GM19239 (cell line): ENCODE results near the gene NT5C1B.

Experiments
- DNase-seq: peaks from one replicate; pipeline ENCODE4 v3.0.0; 2011; ENCODE audit warnings: low spot score; ENCODE audit not compliant: insufficient read length
- FAIRE-seq: peaks from 2 replicates; lab custom pipeline; 2011; peaks lifted over from hg19 to GRCh38; lab: Jason Lieb, UNC

NT5C1B gene

DNA sequence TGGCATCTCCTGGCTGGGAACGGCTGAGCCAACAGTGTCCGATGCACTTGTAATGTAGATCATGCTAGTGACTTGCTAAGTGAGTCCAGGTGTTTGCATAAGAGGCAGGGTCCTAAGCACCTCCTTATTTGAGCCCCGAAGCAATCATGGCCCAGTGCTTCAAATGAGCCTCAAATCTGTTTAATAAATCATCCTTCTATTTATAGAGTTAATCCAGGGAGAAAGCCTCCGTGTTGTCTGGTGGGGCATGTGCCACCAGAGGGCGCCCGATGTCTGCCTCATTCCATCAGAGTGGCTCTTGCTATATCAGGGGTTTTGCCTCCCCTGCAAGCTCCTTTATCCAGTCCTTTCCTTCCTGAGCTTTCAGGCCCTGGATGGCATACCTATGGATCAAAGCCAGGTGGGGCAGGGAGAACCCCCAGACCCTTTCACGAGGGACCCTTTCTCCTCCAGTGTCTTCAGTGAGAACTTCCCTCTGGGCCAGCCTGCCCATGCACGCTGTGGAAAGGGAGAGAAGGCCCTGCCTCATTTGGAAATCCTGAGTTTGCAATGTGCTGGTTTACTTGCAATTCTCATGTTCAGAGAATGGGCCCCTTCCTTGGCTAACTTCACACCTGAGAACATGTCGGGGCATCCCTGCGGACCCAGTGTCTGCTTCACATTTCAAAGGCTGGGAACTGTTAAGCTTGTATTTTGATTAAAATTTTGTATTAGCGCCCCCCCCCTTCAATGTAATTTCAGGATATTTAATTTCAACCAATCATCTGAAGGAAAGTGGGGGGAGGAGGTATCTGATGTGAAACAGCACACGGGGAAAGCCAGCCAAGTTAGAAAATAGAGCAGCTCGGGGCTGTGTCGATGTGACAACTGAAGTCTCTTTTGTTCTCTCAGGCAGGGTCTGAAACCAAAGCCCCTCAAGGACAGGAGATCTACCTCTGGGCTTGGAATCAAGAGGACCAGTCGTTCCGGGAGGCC lies 68.6 kb downstream of the NT5C1B start:
- DNase-seq, result peak; percentile 19
- peak; percentile 84 for FAIRE-seq

- no peak for DNase-seq
- no peak for FAIRE-seq
Observed at GRCh38 chr2:18519914-18520450, 69.4 kb downstream of the NT5C1B start.

DNA sequence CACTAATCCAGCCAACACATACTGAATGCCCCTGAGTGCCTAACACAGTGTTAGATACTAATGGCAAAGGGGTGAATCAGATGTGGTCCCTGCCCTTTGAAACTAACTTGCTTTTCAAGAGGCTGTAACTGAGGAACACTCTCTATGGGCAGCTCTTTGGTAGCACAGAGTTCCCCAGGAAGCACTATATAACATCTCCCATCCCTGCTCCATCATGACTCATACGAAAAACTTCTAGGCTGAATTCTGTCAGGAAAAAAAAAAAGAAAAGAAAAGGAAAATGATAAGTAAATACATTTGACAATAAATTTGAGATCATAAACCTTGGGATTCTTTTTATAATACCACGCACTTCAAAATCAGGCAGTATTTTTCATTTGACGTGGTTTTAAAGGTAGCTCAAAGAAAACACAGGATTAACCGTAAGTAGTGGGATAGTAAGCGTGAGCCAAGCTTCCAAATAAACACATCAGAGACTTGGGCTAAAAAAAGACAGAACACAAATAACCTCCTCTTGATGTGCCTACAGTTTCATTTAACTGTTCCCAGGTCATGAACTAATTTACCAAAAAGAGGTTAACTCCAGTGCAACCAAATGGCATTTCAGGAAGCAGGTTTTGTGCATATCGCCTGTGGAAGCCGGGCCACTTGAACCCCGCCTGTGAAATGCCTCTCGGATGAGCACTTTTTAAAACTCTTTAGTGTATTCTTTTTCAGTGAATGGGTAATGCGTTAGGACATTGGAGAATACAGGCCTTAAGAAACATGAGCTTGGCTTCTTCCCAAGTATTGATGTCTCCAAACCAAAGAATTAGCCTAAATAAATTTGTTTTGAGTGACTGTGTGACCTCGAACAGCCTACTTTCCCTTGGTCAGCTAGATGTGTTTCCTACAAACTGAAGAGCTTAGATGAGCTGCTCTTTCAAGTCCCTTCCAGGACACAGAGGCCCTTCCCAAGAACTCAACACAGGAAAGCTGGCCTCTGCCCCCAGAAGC lies 71.0 kb downstream of the NT5C1B start:
- FAIRE-seq (no peak), DNase-seq (no peak)

DNA sequence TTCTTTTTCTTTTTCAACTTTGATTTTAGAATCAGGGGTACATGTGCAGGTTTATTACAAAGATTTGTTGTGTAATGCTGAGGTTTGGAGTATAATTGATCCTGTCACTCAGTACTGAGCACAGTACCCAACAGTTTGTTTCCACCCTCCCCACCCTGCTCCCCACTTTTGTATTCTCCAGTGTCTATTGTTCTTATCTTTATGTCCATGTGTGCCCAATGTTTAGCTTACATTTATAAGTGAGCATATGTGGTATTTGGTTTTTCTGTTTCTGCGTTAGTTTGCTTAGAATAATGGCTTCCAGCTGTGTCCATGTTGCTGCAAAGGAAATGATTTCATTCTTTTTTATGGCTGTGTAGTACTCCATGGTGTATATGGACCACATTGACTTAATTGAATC lies 72.0 kb downstream of the NT5C1B start:
- no peak for DNase-seq
- FAIRE-seq, result no peak

DNA sequence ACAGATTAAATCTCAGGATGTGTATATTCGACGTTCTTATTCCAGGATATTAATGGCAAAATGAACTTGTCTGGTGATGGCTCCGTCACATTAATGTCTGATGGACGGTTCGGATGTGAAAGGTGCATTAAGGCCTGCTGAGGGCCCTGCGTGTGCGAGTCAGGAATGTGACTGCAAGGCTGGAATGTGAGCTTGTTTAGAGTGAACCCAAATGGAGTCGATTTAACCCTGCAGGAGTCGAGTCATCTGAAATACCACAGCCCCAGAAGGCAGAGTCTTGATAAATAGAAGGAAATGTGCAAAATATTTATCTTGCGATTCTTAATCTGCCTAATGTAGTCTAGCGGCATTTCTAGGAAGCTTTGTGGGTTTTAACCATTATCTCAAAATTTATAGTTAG lies 73.3 kb downstream of the NT5C1B start:
- DNase-seq (no peak), FAIRE-seq (no peak)

DNA sequence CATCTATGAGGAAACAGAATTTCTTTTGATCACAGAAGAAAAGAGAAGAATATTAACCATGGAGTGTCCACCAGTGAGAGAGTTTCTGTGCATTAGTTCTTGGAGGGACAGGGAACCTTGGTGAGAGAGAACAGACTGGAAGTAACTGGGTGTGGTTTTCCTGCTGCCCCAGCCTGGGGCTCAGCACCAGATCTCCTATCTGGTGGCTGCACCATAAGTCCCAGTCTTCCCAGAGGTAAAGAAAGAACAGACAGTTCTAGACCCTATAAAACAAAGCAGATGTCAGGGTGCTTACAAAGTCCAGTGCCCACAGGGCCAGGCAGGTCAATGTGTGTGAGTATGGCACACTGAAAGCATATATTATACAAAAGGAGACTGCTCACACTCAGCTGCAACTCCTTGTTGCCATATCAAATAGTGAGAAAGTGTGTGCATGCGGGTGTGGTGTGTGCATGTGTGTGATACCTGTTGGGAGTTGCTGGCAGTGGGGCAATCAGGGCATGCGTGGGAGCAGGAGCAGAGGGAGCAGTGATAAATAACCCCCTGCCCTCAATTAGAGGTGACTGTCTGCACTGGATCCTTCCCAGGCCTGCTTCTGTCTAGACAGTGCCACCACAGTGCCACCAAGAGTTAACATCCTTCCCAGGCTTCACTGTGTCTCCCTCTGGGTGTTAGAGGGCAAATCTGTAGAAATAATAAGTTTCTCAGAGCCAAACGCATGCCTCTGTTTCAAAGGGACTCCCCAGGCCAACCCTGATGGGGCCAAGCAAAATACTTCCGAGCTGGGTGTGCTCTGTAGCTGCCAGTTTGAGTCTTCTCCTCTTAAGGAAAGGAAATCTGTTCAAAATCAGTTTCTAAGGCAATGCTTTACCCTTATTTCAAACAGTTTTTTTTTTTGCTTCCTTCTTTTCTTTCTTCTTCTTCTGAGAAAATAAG lies 74.6 kb downstream of the NT5C1B start:
- FAIRE-seq (no peak), DNase-seq (no peak)
